HEK293T (cell line): Measurements from ENCODE around the gene ZNF830.

Source experiments
- ARNT ChIP-seq: fragments of 450-650 bp; IDR thresholded peaks from 2 replicates; pipeline ENCODE4 v1.6.1; 2017; ENCODE audit warnings: mild to moderate bottlenecking
- ELF4 ChIP-seq: fragments of 450-650 bp; IDR thresholded peaks from 2 replicates; pipeline ENCODE4 v1.6.1; 2017; ENCODE audit warnings: antibody characterized with exemption
- TARDBP ChIP-seq: fragments of 450-650 bp; IDR thresholded peaks from 2 replicates; pipeline ENCODE4 v1.6.1; 2016

- no peak for TF ChIP-seq ELF4
- no peak for TF ChIP-seq TARDBP
- TF ChIP-seq ARNT: no peak
These were observed 38.1 kb downstream of the ZNF830 start for GRCh38 chr17:34999456-34999855.
